H9 (cell line): ENCODE data around the gene ZNF674. TPM values are rescaled to one million over a fixed set of nuclear protein-coding genes. Genes with fewer than 3 reads are reported as not detected.

ENCODE experiments used
- DNase-seq: peaks from one replicate; pipeline ENCODE4 v3.0.0-alpha.2; 2017
- H2AFZ ChIP-seq: one replicate; pipeline ENCODE4 v1.6.1; 2013; ENCODE audit warnings: mild to moderate bottlenecking, low read length, control low read depth, moderate library complexity
- H2AK5ac ChIP-seq: 2 replicates; pipeline ENCODE4 v1.6.1; 2013; ENCODE audit warnings: low read length, control low read depth, mixed read lengths; ENCODE audit not compliant: insufficient read length
- H2BK120ac ChIP-seq: one replicate; pipeline ENCODE4 v1.6.1; 2013; ENCODE audit warnings: low read depth, mild to moderate bottlenecking, low read length, control low read depth, inconsistent platforms; ENCODE audit not compliant: poor library complexity, severe bottlenecking
- H2BK12ac ChIP-seq: 2 replicates; pipeline ENCODE4 v1.6.1; 2013; ENCODE audit warnings: low read length, control low read depth, mixed read lengths, low read depth; ENCODE audit not compliant: insufficient read length
- H2BK15ac ChIP-seq: 2 replicates; pipeline ENCODE4 v1.6.1; 2013; ENCODE audit warnings: low read depth, low read length, control low read depth
- H2BK20ac ChIP-seq: one replicate; pipeline ENCODE4 v1.6.1; 2013; ENCODE audit warnings: low read depth, mild to moderate bottlenecking, low read length, control low read depth, inconsistent platforms; ENCODE audit not compliant: poor library complexity, severe bottlenecking
- H2BK5ac ChIP-seq: 2 replicates; pipeline ENCODE4 v1.6.1; 2013; ENCODE audit warnings: low read length, control low read depth, mixed read lengths; ENCODE audit not compliant: insufficient read length
- H3K14ac ChIP-seq: 2 replicates; pipeline ENCODE4 v1.6.1; 2013; ENCODE audit warnings: low read length, control low read depth; ENCODE audit not compliant: insufficient read depth
- H3K18ac ChIP-seq: 2 replicates; pipeline ENCODE4 v1.6.1; 2013; ENCODE audit warnings: low read depth, mild to moderate bottlenecking, mixed read lengths, low read length, control low read depth; ENCODE audit not compliant: insufficient read length
- H3K23ac ChIP-seq: 2 replicates; pipeline ENCODE4 v1.6.1; 2013; ENCODE audit warnings: low read length, control low read depth, mixed read lengths, low read depth; ENCODE audit not compliant: insufficient read length
- H3K23me2 ChIP-seq: 2 replicates; pipeline ENCODE4 v1.6.1; 2013; ENCODE audit warnings: low read depth, mild to moderate bottlenecking, mixed read lengths, low read length, control low read depth; ENCODE audit not compliant: insufficient read length, poor library complexity, severe bottlenecking
- H3K27ac ChIP-seq: 2 replicates; pipeline ENCODE4 v1.5.1; 2013; ENCODE audit warnings: low read length, control low read depth, mixed read lengths, low read depth; ENCODE audit not compliant: insufficient read length
- H3K27me3 ChIP-seq: 2 replicates; pipeline ENCODE4 v1.6.1; 2013; ENCODE audit warnings: low read length, control low read depth, inconsistent platforms; ENCODE audit not compliant: insufficient read depth
- H3K4ac ChIP-seq: 2 replicates; pipeline ENCODE4 v1.6.1; 2013; ENCODE audit warnings: low read depth, mild to moderate bottlenecking, control low read depth, inconsistent platforms, low read length, moderate library complexity
- H3K4me1 ChIP-seq: 2 replicates; pipeline ENCODE4 v1.6.1; 2013; ENCODE audit warnings: low read length, control low read depth, inconsistent platforms; ENCODE audit not compliant: insufficient read depth
- H3K4me2 ChIP-seq: 2 replicates; pipeline ENCODE4 v1.6.1; 2013; ENCODE audit warnings: low read length, control low read depth, mixed read lengths; ENCODE audit not compliant: insufficient read length, insufficient read depth
- H3K56ac ChIP-seq: 2 replicates; pipeline ENCODE4 v1.6.1; 2013; ENCODE audit warnings: low read depth, mild to moderate bottlenecking, mixed read lengths, low read length, control low read depth; ENCODE audit not compliant: insufficient read length
- H3K79me1 ChIP-seq: 2 replicates; pipeline ENCODE4 v1.6.1; 2013; ENCODE audit warnings: low read depth, mild to moderate bottlenecking, moderate library complexity, low read length, control low read depth, inconsistent platforms; ENCODE audit not compliant: insufficient read depth, poor library complexity, severe bottlenecking
- H3K79me2 ChIP-seq: 2 replicates; pipeline ENCODE4 v1.6.1; 2013; ENCODE audit warnings: low read length, control low read depth, inconsistent platforms; ENCODE audit not compliant: insufficient read depth
- H3K9ac ChIP-seq: 2 replicates; pipeline ENCODE4 v1.6.1; 2013; ENCODE audit warnings: low read length, control low read depth, mixed read lengths; ENCODE audit not compliant: insufficient read length; ENCODE audit errors: extremely low read depth
- H3K9me3 ChIP-seq: one replicate; pipeline ENCODE4 v1.6.1; 2013; ENCODE audit warnings: low read depth, low read length, inconsistent platforms; ENCODE audit not compliant: control insufficient read depth
- H3T11ph ChIP-seq: one replicate; pipeline ENCODE4 v1.6.1; 2013; ENCODE audit warnings: mild to moderate bottlenecking, low read length, control low read depth, inconsistent platforms
- H4K20me1 ChIP-seq: one replicate; pipeline ENCODE4 v1.6.1; 2013; ENCODE audit not compliant: control insufficient read depth, insufficient read length, insufficient read depth
- H4K5ac ChIP-seq: 2 replicates; pipeline ENCODE4 v1.6.1; 2013; ENCODE audit warnings: low read depth, mild to moderate bottlenecking, mixed read lengths, low read length, control low read depth; ENCODE audit not compliant: insufficient read length
- H4K8ac ChIP-seq: replicated peaks from 2 replicates; pipeline ENCODE4 v1.6.1; 2013; ENCODE audit warnings: low read length, control low read depth, mixed read lengths, low read depth; ENCODE audit not compliant: insufficient read length
- H4K91ac ChIP-seq: 2 replicates; pipeline ENCODE4 v1.6.1; 2013; ENCODE audit warnings: low read depth, mild to moderate bottlenecking, moderate library complexity, mixed read lengths, low read length, control low read depth; ENCODE audit not compliant: insufficient read length
- H3K27ac Mint-ChIP-seq, 3 experiments: 2 replicates in 2 of 3; 3 replicates in 1 of 3; pipeline ENCODE4 v1.8.0; 2020 to 2021; ENCODE audit warnings: mixed read lengths in 3 of 3, mild to moderate bottlenecking in 1 of 3, moderate library complexity in 1 of 3
- H3K27me3 Mint-ChIP-seq: 2 replicates; pipeline ENCODE4 v1.8.0; 2021; ENCODE audit warnings: low read depth, mild to moderate bottlenecking, moderate library complexity, mixed read lengths
- H3K36me3 Mint-ChIP-seq, 3 experiments: 2 replicates in 2 of 3; 3 replicates in 1 of 3; pipeline ENCODE4 v1.8.0; 2020 to 2021; ENCODE audit warnings: low read depth in 3 of 3, mixed read lengths in 3 of 3; ENCODE audit not compliant: insufficient read depth in 1 of 3
- H3K4me1 Mint-ChIP-seq, 2 experiments: 2 replicates each; pipeline ENCODE4 v1.8.0; 2020; ENCODE audit warnings: mixed read lengths in 2 of 2
- H3K4me3 Mint-ChIP-seq, 2 experiments: 2 replicates in 1 of 2; 3 replicates in 1 of 2; pipeline ENCODE4 v1.8.0; 2020 to 2021; ENCODE audit warnings: mild to moderate bottlenecking in 2 of 2, mixed read lengths in 2 of 2, moderate library complexity in 1 of 2
- H3K9me3 Mint-ChIP-seq, 2 experiments: 2 replicates in 1 of 2; 3 replicates in 1 of 2; pipeline ENCODE4 v1.8.0; 2020; ENCODE audit warnings: mild to moderate bottlenecking in 2 of 2, mixed read lengths in 2 of 2, moderate library complexity in 1 of 2
- WGBS: extraction: QIAGEN DNeasy Blood & Tissue Kit; methylation state at CpG from one replicate; pipeline ENCODE4 v1.1.7; 2013; ENCODE audit warnings: missing lambda C conversion rate, low lambda C conversion rate, mixed read lengths; ENCODE audit not compliant: insufficient read length; ENCODE audit errors: extremely low coverage; 5-methylcytosine and 5-hydroxymethylcytosine counted together
- total RNA-seq: library from RNA; stranded (reverse); gene quantifications from 2 replicates; pipeline ENCODE4 v1.2.1, GENCODE V29; 2021
- TF ChIP-seq, protein P1 (sequence below): fragments of 200-600 bp; sonication (generic); conservative IDR thresholded peaks from 3 replicates; pipeline ENCODE4 v1.8.0; 2021; ENCODE audit warnings: antibody characterized with exemption, mild to moderate bottlenecking

ZNF674 gene
- total RNA-seq, 1 experiment from 2014 or later = 10.1 TPM

DNA sequence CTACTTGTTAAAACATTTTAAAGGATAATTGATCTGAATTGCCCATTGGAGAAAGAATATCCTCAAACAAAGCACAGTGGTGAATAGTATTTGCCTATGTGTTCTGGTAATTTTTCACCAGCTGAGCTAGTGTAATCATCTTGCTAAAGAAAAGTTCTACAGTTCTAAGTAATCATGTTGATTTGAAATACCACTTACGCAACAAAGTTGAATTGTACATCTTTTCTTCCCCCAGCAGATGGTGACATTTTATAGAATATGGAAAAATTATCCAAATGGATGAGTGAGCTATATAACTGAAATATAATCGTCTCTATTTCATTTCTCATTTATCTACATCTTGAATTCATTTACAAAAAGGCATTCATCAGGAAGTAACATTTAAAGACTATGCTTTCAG lies 9.7 kb upstream of the ZNF674 start:
- H3K36me3 Mint-ChIP-seq = peaks cover 21 to 27% (median 25%) of the 10 kb centered on the region in 3 experiments
- no CpG with 5 or more reads among the region's 2 CpGs for WGBS
- TF ChIP-seq, protein P1, sequence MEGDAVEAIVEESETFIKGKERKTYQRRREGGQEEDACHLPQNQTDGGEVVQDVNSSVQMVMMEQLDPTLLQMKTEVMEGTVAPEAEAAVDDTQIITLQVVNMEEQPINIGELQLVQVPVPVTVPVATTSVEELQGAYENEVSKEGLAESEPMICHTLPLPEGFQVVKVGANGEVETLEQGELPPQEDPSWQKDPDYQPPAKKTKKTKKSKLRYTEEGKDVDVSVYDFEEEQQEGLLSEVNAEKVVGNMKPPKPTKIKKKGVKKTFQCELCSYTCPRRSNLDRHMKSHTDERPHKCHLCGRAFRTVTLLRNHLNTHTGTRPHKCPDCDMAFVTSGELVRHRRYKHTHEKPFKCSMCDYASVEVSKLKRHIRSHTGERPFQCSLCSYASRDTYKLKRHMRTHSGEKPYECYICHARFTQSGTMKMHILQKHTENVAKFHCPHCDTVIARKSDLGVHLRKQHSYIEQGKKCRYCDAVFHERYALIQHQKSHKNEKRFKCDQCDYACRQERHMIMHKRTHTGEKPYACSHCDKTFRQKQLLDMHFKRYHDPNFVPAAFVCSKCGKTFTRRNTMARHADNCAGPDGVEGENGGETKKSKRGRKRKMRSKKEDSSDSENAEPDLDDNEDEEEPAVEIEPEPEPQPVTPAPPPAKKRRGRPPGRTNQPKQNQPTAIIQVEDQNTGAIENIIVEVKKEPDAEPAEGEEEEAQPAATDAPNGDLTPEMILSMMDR = peak; percentile 21; the same call in 1 of the 3 replicates

More for the DNA sequence above, 9.7 kb upstream of the ZNF674 start:
- H2BK120ac ChIP-seq = no peak overlapping the region
- H3K79me2 ChIP-seq = no peaks in the 10 kb centered on the region
- no peak overlapping the region for H3K4me2 ChIP-seq
- H3K23ac ChIP-seq = no peak overlapping the region
- Mint-ChIP-seq H3K4me1 (peaks cover 8 to 15% of the 10 kb centered on the region in 2 experiments), H3K4me3 (no peak overlapping the region), H3K27me3 (no peaks in the 10 kb centered on the region), H3K27ac (0 out of 7 replicates have a peak overlapping the region, but pooled peaks of 1 of the 3 experiments have one; percentile 50), H3K9me3 (peaks cover 63 to 66% of the 10 kb centered on the region in 2 experiments)
- no peaks in the 10 kb centered on the region for H3K4me1 ChIP-seq
- H3K14ac ChIP-seq = no peak overlapping the region
- no peak overlapping the region for H3K18ac ChIP-seq
- H3K27ac ChIP-seq = no peak overlapping the region
- no peak overlapping the region for H2BK20ac ChIP-seq
- no peak overlapping the region for H3K56ac ChIP-seq
- no peak overlapping the region for H2BK15ac ChIP-seq
- H4K20me1 ChIP-seq = no peaks in the 10 kb centered on the region
- H2BK12ac ChIP-seq = no peak overlapping the region
- H2BK5ac ChIP-seq = no peak overlapping the region
- no peak overlapping the region for H2AK5ac ChIP-seq
- H3K9ac ChIP-seq = no peak overlapping the region
- no peak overlapping the region for H4K5ac ChIP-seq
- no peaks in the 10 kb centered on the region for H3K27me3 ChIP-seq
- H3K79me1 ChIP-seq = no peaks in the 10 kb centered on the region
- no peaks in the 10 kb centered on the region for H3K23me2 ChIP-seq
- no peak overlapping the region for H4K8ac ChIP-seq
- H3T11ph ChIP-seq = no peak overlapping the region
- peaks cover 5% of the 10 kb centered on the region for H3K9me3 ChIP-seq
- H4K91ac ChIP-seq = no peak overlapping the region
- no peak overlapping the region for H3K4ac ChIP-seq
- H2AFZ ChIP-seq = no peak overlapping the region
- no peak for DNase-seq
